ENCODE results near the gene FIBIN. TPM values are rescaled to one million over a fixed set of nuclear protein-coding genes. Genes with fewer than 3 reads are reported as not detected.

Gene FIBIN
- total and polyA plus RNA-seq, 2 donors from 2014 or later: 14.5 to 85.4 TPM

DNA sequence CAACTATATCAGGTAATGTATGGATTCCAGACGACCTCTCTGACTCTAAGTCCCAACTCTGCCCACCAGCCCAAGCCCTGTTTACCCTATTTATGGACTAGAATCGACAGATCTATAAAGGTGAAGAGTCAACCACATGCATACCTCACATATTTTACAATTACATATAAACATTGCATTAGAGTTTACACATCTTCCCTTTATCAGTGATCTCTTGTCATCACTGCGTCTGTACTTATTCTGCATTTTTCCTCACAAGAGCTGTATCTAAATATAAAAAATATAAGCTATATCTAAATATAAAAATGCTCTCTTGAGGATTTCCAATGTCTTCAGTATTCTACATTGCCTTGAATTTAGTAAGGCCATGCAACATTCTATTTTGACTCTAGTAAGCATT is 8.5 kb downstream of the FIBIN start:
- Histone ChIP-seq H3K27me3 (ENCODE audit: control insufficient read depth, insufficient read depth, low read length) (no peaks in the 10 kb centered on the region), H3K27ac (ENCODE audit: low read depth in 2 of 2, low read length in 2 of 2) (no peak overlapping the region), H3K9me3 (ENCODE audit: control insufficient read depth in 2 of 3, insufficient read depth in 1 of 3, low read length in 3 of 3) (no peaks in the 10 kb centered on the region), H3K9ac (ENCODE audit: low read length in 3 of 3) (no peak overlapping the region), H3K4me3 (ENCODE audit: low read length in 3 of 3) (no peak overlapping the region), H3K4me1 (ENCODE audit: control insufficient read depth in 2 of 3, insufficient read depth in 2 of 3, low read depth in 1 of 3, low read length in 3 of 3) (no peaks in the 10 kb centered on the region), H3K36me3 (ENCODE audit: control insufficient read depth in 2 of 3, insufficient read depth in 3 of 3, low read length in 3 of 3) (no peaks in the 10 kb centered on the region)
- TF ChIP-seq, protein P1, sequence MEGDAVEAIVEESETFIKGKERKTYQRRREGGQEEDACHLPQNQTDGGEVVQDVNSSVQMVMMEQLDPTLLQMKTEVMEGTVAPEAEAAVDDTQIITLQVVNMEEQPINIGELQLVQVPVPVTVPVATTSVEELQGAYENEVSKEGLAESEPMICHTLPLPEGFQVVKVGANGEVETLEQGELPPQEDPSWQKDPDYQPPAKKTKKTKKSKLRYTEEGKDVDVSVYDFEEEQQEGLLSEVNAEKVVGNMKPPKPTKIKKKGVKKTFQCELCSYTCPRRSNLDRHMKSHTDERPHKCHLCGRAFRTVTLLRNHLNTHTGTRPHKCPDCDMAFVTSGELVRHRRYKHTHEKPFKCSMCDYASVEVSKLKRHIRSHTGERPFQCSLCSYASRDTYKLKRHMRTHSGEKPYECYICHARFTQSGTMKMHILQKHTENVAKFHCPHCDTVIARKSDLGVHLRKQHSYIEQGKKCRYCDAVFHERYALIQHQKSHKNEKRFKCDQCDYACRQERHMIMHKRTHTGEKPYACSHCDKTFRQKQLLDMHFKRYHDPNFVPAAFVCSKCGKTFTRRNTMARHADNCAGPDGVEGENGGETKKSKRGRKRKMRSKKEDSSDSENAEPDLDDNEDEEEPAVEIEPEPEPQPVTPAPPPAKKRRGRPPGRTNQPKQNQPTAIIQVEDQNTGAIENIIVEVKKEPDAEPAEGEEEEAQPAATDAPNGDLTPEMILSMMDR (IDR thresholded peaks at IDR 0.05; ENCODE audit: borderline replicate concordance, extremely low read depth, insufficient read depth): no peak
- FAIRE-seq: no peak
- DNase-seq: no peak
- intact Hi-C loops (cut with DNase I): no loop called here

DNA sequence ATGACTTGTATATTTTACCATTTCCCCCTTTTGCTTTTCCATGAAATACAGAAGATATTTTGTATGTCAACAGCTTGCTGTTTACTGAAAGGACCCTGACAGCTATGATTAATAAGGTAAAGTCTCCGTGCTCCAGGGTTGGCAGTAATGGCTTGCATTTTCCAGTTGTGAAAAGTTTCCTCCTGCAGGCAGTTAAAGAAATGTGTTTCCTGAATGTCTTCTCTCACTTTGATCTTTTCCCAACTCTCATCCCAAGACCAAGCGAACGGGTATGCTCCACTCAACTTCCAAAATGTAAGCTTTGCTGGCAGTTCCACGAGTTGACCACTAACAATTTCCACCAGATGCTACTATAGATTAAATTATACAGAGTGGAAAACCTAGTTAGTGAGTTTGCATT is 8.9 kb downstream of the FIBIN start:
- FAIRE-seq: no peak
- TF ChIP-seq, protein P1 (IDR thresholded peaks at IDR 0.05; ENCODE audit: borderline replicate concordance, extremely low read depth, insufficient read depth): no peak

DNA sequence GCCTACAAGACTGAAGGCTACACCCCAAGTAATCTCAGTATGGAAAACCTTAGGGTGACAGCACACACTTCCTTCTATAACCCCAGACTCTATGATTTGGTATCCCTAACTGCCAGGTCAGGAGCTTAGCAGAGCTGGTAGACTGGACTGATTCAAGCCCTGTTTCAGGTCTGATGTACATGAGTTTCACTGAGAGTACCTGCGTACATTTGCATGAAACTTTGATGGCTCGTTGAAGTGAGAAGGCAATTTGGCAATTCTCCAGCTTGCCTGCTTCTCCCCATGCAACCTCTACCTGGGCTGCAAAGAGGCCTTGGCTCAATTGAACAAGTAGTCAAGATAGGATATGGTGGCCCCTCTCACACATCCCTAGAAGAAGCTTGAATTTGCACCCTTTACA is 10.2 kb downstream of the FIBIN start:
- Histone ChIP-seq H3K9me3 (ENCODE audit: control insufficient read depth in 2 of 3, insufficient read depth in 1 of 3, low read length in 3 of 3) (no peaks in the 10 kb centered on the region), H3K36me3 (ENCODE audit: control insufficient read depth in 2 of 3, insufficient read depth in 3 of 3, low read length in 3 of 3) (no peaks in the 10 kb centered on the region), H3K4me3 (ENCODE audit: low read length in 3 of 3) (no peak overlapping the region), H3K27ac (ENCODE audit: low read depth in 2 of 2, low read length in 2 of 2) (no peak overlapping the region), H3K4me1 (ENCODE audit: control insufficient read depth in 2 of 3, insufficient read depth in 2 of 3, low read depth in 1 of 3, low read length in 3 of 3) (no peaks in the 10 kb centered on the region), H3K27me3 (ENCODE audit: control insufficient read depth, insufficient read depth, low read length) (no peaks in the 10 kb centered on the region), H3K9ac (ENCODE audit: low read length in 3 of 3) (no peak overlapping the region)
- DNase-seq (no peak), FAIRE-seq (no peak)
- intact Hi-C loops (cut with DNase I): no loop called here
- TF ChIP-seq, protein P1 (IDR thresholded peaks at IDR 0.05; ENCODE audit: borderline replicate concordance, extremely low read depth, insufficient read depth): no peak

More for the DNA sequence above, 8.9 kb downstream of the FIBIN start:
- no peaks in the 10 kb centered on the region for H3K36me3 ChIP-seq (ENCODE audit: control insufficient read depth in 2 of 3, insufficient read depth in 3 of 3, low read length in 3 of 3)
- DNase-seq: peak in 1 of 5 donors; percentile 31
- no peaks in the 10 kb centered on the region for H3K27me3 ChIP-seq (ENCODE audit: control insufficient read depth, insufficient read depth, low read length)
- no peaks in the 10 kb centered on the region for H3K4me1 ChIP-seq (ENCODE audit: control insufficient read depth in 2 of 3, insufficient read depth in 2 of 3, low read depth in 1 of 3, low read length in 3 of 3)
- no peak overlapping the region for H3K9ac ChIP-seq (ENCODE audit: low read length in 3 of 3)
- H3K27ac ChIP-seq (ENCODE audit: low read depth in 2 of 2, low read length in 2 of 2): no peak overlapping the region
- no peak overlapping the region for H3K4me3 ChIP-seq (ENCODE audit: low read length in 3 of 3)
- H3K9me3 ChIP-seq (ENCODE audit: control insufficient read depth in 2 of 3, insufficient read depth in 1 of 3, low read length in 3 of 3): no peaks in the 10 kb centered on the region
- intact Hi-C loops (cut with DNase I): no loop called here
